Osteoblast (primary cell): ENCODE measurements around the gene ACVR2B. TPM values are rescaled to one million over a fixed set of nuclear protein-coding genes. Genes with fewer than 3 reads are reported as not detected.

Source experiments
- DNase-seq: peaks from one replicate; pipeline ENCODE4 v3.0.0; 2011; ENCODE audit warnings: low spot score, mixed read lengths; ENCODE audit not compliant: insufficient read length; ENCODE audit errors: missing footprints
- H2AFZ ChIP-seq: 2 replicates; pipeline ENCODE4 v1.6.0; 2011; ENCODE audit warnings: mild to moderate bottlenecking, low read length
- H3K27ac ChIP-seq: 2 replicates; pipeline ENCODE4 v1.5.1; 2011; ENCODE audit warnings: mild to moderate bottlenecking, low read depth, low read length, moderate library complexity
- H3K27me3 ChIP-seq: 2 replicates; pipeline ENCODE4 v1.6.0; 2012; ENCODE audit warnings: mild to moderate bottlenecking, control low read depth, inconsistent platforms, low read length, moderate library complexity; ENCODE audit not compliant: insufficient read depth
- H3K36me3 ChIP-seq: 2 replicates; pipeline ENCODE4 v1.5.1; 2011; ENCODE audit warnings: mild to moderate bottlenecking, low read length, control low read depth, moderate library complexity; ENCODE audit not compliant: insufficient read depth
- H3K4me1 ChIP-seq: 2 replicates; pipeline ENCODE4 v1.5.1; 2011; ENCODE audit warnings: mild to moderate bottlenecking, low read length, control low read depth, moderate library complexity; ENCODE audit not compliant: insufficient read depth
- H3K4me2 ChIP-seq: 2 replicates; pipeline ENCODE4 v1.6.0; 2011; ENCODE audit warnings: mild to moderate bottlenecking, low read length; ENCODE audit not compliant: insufficient read depth
- H3K4me3 ChIP-seq: fragments of 200-600 bp; sonication (generic); 3 replicates; pipeline ENCODE4 v1.5.1; 2012; ENCODE audit warnings: mild to moderate bottlenecking, low read length, inconsistent platforms; ENCODE audit not compliant: insufficient read depth
- H3K79me2 ChIP-seq: 2 replicates; pipeline ENCODE4 v1.6.0; 2012; ENCODE audit warnings: mild to moderate bottlenecking, low read length, control low read depth, inconsistent platforms; ENCODE audit not compliant: insufficient read depth
- H3K9me3 ChIP-seq: 2 replicates; pipeline ENCODE4 v1.5.1; 2011; ENCODE audit warnings: low read depth, low read length, control low read depth
- H4K20me1 ChIP-seq: 2 replicates; pipeline ENCODE4 v1.6.0; 2012; ENCODE audit warnings: mild to moderate bottlenecking, low read length, control low read depth; ENCODE audit not compliant: insufficient read depth
- total RNA-seq: library from RNA; depleted of rRNA; stranded (reverse); fragments of >200 nt; gene quantifications from 2 replicates; pipeline ENCODE4 v1.2.3, GENCODE V29; 2012
- TF ChIP-seq, protein P1 (sequence below): IDR thresholded peaks from 2 replicates; pipeline ENCODE4 v1.5.1; 2011; ENCODE audit warnings: mild to moderate bottlenecking, low read depth, low read length, moderate library complexity; ENCODE audit errors: extremely low read depth

ACVR2B gene
- total RNA-seq, 1 donor: 3.6 TPM

DNA sequence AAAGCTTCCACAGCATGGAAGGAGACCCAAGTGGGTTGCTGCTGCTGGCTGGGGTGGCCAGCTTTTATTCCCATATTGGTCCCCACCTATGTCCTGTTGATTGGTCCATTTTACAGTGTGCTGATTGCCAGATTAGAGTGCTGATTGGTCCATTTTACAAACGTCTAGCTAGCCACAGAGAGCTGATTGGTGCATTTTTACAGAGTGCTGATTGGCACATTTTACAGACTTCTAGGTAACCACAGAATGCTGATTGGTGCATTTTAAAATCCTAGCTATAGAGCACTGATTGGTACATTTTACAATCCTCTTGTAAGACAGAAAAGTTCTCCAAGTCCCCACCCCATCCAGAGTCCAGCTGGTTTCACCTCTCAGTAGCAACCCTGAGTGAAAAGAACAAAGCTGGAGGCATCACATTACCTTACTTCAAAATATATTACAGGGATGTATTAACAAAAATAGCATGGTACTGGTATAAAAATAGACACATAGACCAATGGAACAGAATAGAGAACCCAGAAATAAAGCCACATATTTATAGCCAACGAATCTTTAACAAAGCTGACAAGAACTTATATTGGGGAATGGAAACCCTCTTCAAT, 7.5 kb upstream of the ACVR2B start:
- Histone ChIP-seq H3K4me2 (no peak overlapping the region), H3K4me1 (no peaks in the 10 kb centered on the region), H4K20me1 (no peaks in the 10 kb centered on the region), H3K27ac (no peak overlapping the region), H3K36me3 (no peaks in the 10 kb centered on the region), H3K9me3 (no peaks in the 10 kb centered on the region), H3K4me3 (no peak overlapping the region), H2AFZ (no peak overlapping the region), H3K27me3 (no peaks in the 10 kb centered on the region), H3K79me2 (no peaks in the 10 kb centered on the region)
- no peak for DNase-seq
- TF ChIP-seq, protein P1, sequence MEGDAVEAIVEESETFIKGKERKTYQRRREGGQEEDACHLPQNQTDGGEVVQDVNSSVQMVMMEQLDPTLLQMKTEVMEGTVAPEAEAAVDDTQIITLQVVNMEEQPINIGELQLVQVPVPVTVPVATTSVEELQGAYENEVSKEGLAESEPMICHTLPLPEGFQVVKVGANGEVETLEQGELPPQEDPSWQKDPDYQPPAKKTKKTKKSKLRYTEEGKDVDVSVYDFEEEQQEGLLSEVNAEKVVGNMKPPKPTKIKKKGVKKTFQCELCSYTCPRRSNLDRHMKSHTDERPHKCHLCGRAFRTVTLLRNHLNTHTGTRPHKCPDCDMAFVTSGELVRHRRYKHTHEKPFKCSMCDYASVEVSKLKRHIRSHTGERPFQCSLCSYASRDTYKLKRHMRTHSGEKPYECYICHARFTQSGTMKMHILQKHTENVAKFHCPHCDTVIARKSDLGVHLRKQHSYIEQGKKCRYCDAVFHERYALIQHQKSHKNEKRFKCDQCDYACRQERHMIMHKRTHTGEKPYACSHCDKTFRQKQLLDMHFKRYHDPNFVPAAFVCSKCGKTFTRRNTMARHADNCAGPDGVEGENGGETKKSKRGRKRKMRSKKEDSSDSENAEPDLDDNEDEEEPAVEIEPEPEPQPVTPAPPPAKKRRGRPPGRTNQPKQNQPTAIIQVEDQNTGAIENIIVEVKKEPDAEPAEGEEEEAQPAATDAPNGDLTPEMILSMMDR: no peak

DNA sequence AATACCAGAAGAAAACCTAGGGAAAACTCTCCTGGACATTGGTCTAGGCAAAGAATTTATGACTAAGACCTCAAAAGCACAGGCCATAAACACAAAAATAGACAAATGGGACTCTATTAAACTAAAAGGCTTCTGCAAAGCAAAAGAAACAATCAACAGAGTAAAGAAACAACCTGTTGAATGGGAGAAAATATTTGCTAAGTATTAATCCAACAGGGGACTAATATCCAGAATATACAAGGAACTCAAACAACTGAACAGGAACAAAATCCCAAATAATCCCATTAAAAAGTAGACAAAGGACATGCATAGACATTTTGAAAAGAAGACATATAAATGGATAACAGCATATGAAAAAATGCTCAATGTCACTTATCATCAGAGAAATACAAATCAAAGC, 6.9 kb upstream of the ACVR2B start:
- H4K20me1 ChIP-seq: no peaks in the 10 kb centered on the region
- H3K4me1 ChIP-seq: no peaks in the 10 kb centered on the region
- H3K9me3 ChIP-seq: no peaks in the 10 kb centered on the region
- no peak overlapping the region for H3K4me3 ChIP-seq
- H3K79me2 ChIP-seq: no peaks in the 10 kb centered on the region
- DNase-seq: no peak
- H3K27me3 ChIP-seq: no peaks in the 10 kb centered on the region
- no peak overlapping the region for H3K4me2 ChIP-seq
- no peak overlapping the region for H2AFZ ChIP-seq
- TF ChIP-seq, protein P1: no peak
- H3K36me3 ChIP-seq: no peaks in the 10 kb centered on the region
- H3K27ac ChIP-seq: no peak overlapping the region

DNA sequence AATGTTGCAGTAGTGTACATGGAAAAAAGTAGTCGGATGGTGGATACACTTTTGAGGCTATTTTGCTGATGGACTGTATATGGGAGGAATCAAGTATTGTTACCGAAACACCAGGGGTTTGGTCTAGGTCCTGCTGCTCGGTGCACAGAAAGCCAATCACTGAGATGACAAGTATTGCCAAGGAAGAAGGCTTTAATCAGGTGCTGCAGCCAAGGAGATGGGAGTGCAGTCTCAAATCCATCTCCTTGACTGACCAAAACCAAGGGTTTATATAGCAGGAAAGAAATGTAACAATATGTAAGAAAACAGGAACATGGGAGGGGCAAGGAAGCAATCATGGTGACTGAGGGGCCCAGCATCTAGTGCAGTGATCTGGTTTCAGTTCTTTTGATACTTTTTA, 2.8 kb upstream of the ACVR2B start:
- H3K27ac ChIP-seq: no peak overlapping the region
- H3K4me1 ChIP-seq: peaks cover 10% of the 10 kb centered on the region
- H3K4me3 ChIP-seq: no peak overlapping the region
- H3K9me3 ChIP-seq: no peaks in the 10 kb centered on the region
- no peaks in the 10 kb centered on the region for H3K79me2 ChIP-seq
- TF ChIP-seq, protein P1: no peak
- no peak overlapping the region for H2AFZ ChIP-seq
- no peak for DNase-seq
- no peaks in the 10 kb centered on the region for H3K36me3 ChIP-seq
- H3K4me2 ChIP-seq: no peak overlapping the region
- H4K20me1 ChIP-seq: peaks cover 4% of the 10 kb centered on the region
- no peaks in the 10 kb centered on the region for H3K27me3 ChIP-seq

DNA sequence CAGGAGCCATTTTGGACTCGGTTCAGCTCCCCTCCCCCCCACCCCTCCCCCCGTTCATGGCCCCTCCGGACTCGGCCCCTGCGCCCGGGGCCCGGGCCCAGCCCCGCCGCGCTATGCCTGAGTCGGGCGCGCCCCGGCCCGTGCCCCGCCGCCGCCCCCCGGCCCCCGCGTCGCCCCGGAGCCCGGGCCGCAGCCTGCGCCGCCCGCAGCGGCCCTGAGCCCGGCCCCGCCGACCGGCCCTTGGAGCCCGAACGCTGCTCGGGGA, 155 bp downstream of the ACVR2B start:
- Histone ChIP-seq H3K27ac (no peak overlapping the region), H3K9me3 (no peaks in the 10 kb centered on the region), H3K4me1 (peaks cover 15% of the 10 kb centered on the region), H3K4me3 (peak overlapping the region; percentile 75), H4K20me1 (peaks cover 8% of the 10 kb centered on the region), H2AFZ (no peak overlapping the region), H3K4me2 (peak overlapping the region; percentile 90), H3K79me2 (peaks cover 4% of the 10 kb centered on the region), H3K36me3 (no peaks in the 10 kb centered on the region), H3K27me3 (no peaks in the 10 kb centered on the region)
- TF ChIP-seq, protein P1: no peak
- peak; percentile 96 for DNase-seq
